Left lung (tissue), 10 donors: ENCODE results near the gene DISC1. TPM values are rescaled to one million over a fixed set of nuclear protein-coding genes. Genes with fewer than 3 reads are reported as not detected.
A peak's percentile ranks its signal among the peaks of the same experiment; 100 is the strongest.

Source experiments
- ATAC-seq: fragments of 200-7000 bp; cut with Tn5 transposase; one replicate; pipeline ENCODE4 v1.9.1; 2020; ENCODE audit warnings: moderate library complexity
- DNase-seq, 4 donors: peaks; one replicate each; pipeline ENCODE4 v3.0.0-alpha.2; 2013 to 2020
- H3K27ac ChIP-seq, 2 donors: fragments of 200-600 bp; sonication (generic) in 1 of 2; one replicate each; pipeline versions ENCODE4 v1.5.0 to v1.8.0; 2020 to 2021
- H3K27me3 ChIP-seq, 2 donors: fragments of 200-600 bp; sonication (generic) in 1 of 2; one replicate each; pipeline versions ENCODE4 v1.5.0 to v1.8.0; 2020 to 2021
- H3K36me3 ChIP-seq, 2 donors: fragments of 200-600 bp; sonication (generic) in 1 of 2; one replicate each; pipeline versions ENCODE4 v1.5.0 to v1.8.0; 2020 to 2021
- H3K4me1 ChIP-seq, 2 donors: fragments of 200-600 bp; one replicate each; pipeline ENCODE4 v1.8.0; 2021
- H3K4me3 ChIP-seq, 2 donors: fragments of 200-600 bp; sonication (generic) in 1 of 2; one replicate each; pipeline versions ENCODE4 v1.5.0 to v1.8.0; 2020 to 2021; ENCODE audit warnings: mild to moderate bottlenecking in 1 of 2
- H3K9me3 ChIP-seq, 2 donors: fragments of 200-600 bp; sonication (generic) in 1 of 2; one replicate each; pipeline versions ENCODE4 v1.5.0 to v1.8.0; 2020 to 2021
- CTCF ChIP-seq, 2 donors: fragments of 200-600 bp; sonication (generic) in 1 of 2; IDR thresholded peaks; one replicate each; pipeline versions ENCODE4 v1.5.0 to v1.8.0; 2021; ENCODE audit warnings: antibody characterized with exemption in 2 of 2
- intact Hi-C, 2 donors: fragments of 100-400 bp; cut with DNase I; formaldehyde crosslinking; loops; one replicate each; pipeline versions ENCODE4 v1.11.2 to v1.14.2; 2022
- polyA plus RNA-seq, 6 donors: library from polyadenylated mRNA; unstranded; fragments of 120-200 nt; gene quantifications; one replicate each; pipeline ENCODE4 v1.2.1, GENCODE V29; 2013; ENCODE audit not compliant: insufficient read length in 6 of 6
- total RNA-seq, 2 donors: library from RNA; stranded (reverse); fragmentation: NEBNext Ultra II Directional; extraction: Animal tissue kit (Norgen Biotek cat#: 25700); gene quantifications; one replicate each; pipeline ENCODE4 v1.2.1, GENCODE V29; 2021
- donor health status: DM: no; HTN: yes; CAD: no.
- donor health status: DM: no; HTN: no; CAD: no.

Gene DISC1
- total and polyA plus RNA-seq, 8 donors, result 3.9 to 11.7 (median 10.5) TPM

- H3K9me3 ChIP-seq, result no peaks in the 10 kb centered on the region
- H3K36me3 ChIP-seq, result no peaks in the 10 kb centered on the region
- intact Hi-C loops, result loop anchor here in 1 of 2 donors (10.0 kb wide), 1 partner anchor 681 kb away; no protein-coding TSS in a partner anchor
- TF ChIP-seq CTCF (IDR thresholded peaks at IDR 0.05), result no peak
- no peaks in the 10 kb centered on the region for H3K27me3 ChIP-seq
- no peak overlapping the region for H3K4me3 ChIP-seq
- ATAC-seq, result no peak
- peaks cover 0 to 23% of the 10 kb centered on the region in 2 donors for H3K4me1 ChIP-seq
- no peak overlapping the region for H3K27ac ChIP-seq
- DNase-seq, result no peak
These were observed 21.2 kb upstream of the DISC1 start for GRCh38 chr1:231605149-231606100.

GRCh38 chr1:231606712-231607111, 19.9 kb upstream of the DISC1 start:
- H3K4me3 ChIP-seq, result no peak overlapping the region
- peaks cover 0 to 25% of the 10 kb centered on the region in 2 donors for H3K4me1 ChIP-seq
- DNase-seq, result no peak
- intact Hi-C loops, result loop anchor here in 1 of 2 donors (10.0 kb wide), 1 partner anchor 682 kb away; no protein-coding TSS in a partner anchor
- no peaks in the 10 kb centered on the region for H3K27me3 ChIP-seq
- no peaks in the 10 kb centered on the region for H3K36me3 ChIP-seq
- H3K27ac ChIP-seq, result no peak overlapping the region
- TF ChIP-seq CTCF (IDR thresholded peaks at IDR 0.05), result no peak
- no peaks in the 10 kb centered on the region for H3K9me3 ChIP-seq
- ATAC-seq, result no peak

- Histone ChIP-seq H3K27me3 (no peaks in the 10 kb centered on the region), H3K4me3 (no peak overlapping the region), H3K9me3 (no peaks in the 10 kb centered on the region), H3K4me1 (peaks cover 0 to 38% of the 10 kb centered on the region in 2 donors), H3K27ac (no peak overlapping the region), H3K36me3 (no peaks in the 10 kb centered on the region)
- intact Hi-C loops, result no loop called here
- ATAC-seq (peak; percentile 39), DNase-seq (peak in 1 of 4 donors; percentile 35)
- no peak for TF ChIP-seq CTCF (IDR thresholded peaks at IDR 0.05)
These were observed 16.2 kb upstream of the DISC1 start for GRCh38 chr1:231610388-231610787.

GRCh38 chr1:231611111-231611510, 15.5 kb upstream of the DISC1 start:
- H3K4me3 ChIP-seq, result no peak overlapping the region
- peaks cover 0 to 38% of the 10 kb centered on the region in 2 donors for H3K4me1 ChIP-seq
- no peak overlapping the region for H3K27ac ChIP-seq
- TF ChIP-seq CTCF (IDR thresholded peaks at IDR 0.05), result no peak
- no peaks in the 10 kb centered on the region for H3K36me3 ChIP-seq
- no peak for DNase-seq
- ATAC-seq, result no peak
- no peaks in the 10 kb centered on the region for H3K27me3 ChIP-seq
- no peaks in the 10 kb centered on the region for H3K9me3 ChIP-seq
- intact Hi-C loops, result no loop called here

GRCh38 chr1:231611851-231612250, 14.7 kb upstream of the DISC1 start:
- intact Hi-C loops, result no loop called here
- TF ChIP-seq CTCF (IDR thresholded peaks at IDR 0.05), result no peak
- Histone ChIP-seq H3K4me1 (peaks cover 0 to 38% of the 10 kb centered on the region in 2 donors), H3K27ac (peak overlapping the region in 1 of 2 donors; percentile 84), H3K36me3 (no peaks in the 10 kb centered on the region), H3K27me3 (no peaks in the 10 kb centered on the region), H3K9me3 (no peaks in the 10 kb centered on the region), H3K4me3 (no peak overlapping the region)
- DNase-seq (no peak), ATAC-seq (no peak)
